Measurements from ENCODE around the gene LMF1. TPM values are rescaled to one million over a fixed set of nuclear protein-coding genes. Genes with fewer than 3 reads are reported as not detected.

Gene LMF1
- total and polyA plus RNA-seq, 4 donors = 8.8 to 75.0 (median 28.3) TPM

DNA sequence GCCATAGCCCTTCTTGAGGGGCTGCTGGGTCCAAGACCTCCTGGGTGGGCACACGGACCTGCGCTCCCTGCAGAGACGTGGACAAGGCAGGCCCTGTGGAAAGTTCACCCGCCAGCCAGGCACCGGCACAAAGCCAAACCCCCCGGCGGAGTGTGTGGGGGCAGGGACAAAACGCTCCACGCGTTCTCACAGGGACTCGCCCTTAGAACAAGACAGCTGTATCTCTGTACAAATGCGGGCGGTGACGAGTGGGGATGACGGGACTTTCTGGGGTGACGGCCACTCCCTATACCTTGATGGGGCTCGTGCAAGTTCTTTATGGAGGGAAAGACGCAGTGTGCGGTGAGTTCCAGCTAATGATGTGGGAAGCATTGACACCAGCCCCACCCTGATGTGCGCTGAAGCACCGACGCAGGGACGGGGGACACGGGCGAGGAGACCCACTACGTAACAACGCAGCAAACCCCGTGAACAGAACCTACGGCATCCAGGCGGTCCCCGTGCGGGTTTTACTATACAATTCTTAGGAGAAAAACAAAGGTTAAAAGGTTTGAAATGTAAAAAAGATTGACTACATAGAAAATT is 49.4 kb downstream of the LMF1 start:
- DNase-seq (peak in 1 of 2 donors; percentile 74), ATAC-seq (ENCODE audit: low FRiP score) (no peak)
- intact Hi-C loops (cut with DNase I) = no loop called here
- Histone ChIP-seq H3K9me3 (ENCODE audit: control insufficient read depth, low read length) (no peaks in the 10 kb centered on the region), H3K27ac (ENCODE audit: low read depth in 1 of 2, low read length in 2 of 2) (no peak overlapping the region), H3K4me1 (ENCODE audit: control insufficient read depth in 1 of 2, insufficient read depth in 2 of 2, low read length in 2 of 2) (no peaks in the 10 kb centered on the region), H3K36me3 (ENCODE audit: control insufficient read depth in 1 of 2, insufficient read depth in 2 of 2, low read length in 1 of 2) (no peaks in the 10 kb centered on the region), H3K27me3 (ENCODE audit: control insufficient read depth in 1 of 2, insufficient read depth in 2 of 2, low read length in 1 of 2) (no peaks in the 10 kb centered on the region), H3K4me3 (ENCODE audit: low read length in 2 of 2) (no peak overlapping the region)
- WGBS, 2 donors = 92 to 95% methylated on average over 32 of the region's 32 CpGs

DNA sequence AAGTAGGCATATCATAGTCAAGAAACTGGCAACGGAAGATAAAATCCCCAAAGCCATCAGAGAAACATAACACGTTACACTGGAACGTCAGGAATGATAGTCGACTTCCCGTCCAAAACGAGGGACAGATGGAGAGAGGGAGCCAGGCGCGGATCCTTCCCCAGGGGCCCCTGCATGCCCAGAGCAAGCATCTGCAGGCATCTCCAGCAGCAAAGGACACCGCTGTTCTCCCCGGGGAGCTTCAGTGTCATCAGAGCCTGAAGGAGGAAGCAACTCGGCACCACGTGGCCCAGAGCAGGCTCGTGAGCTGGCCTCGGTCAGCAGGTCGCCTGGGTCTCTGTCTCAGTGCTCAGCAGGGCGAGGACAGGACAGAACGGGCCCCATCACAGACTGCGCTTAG is 50.1 kb downstream of the LMF1 start:
- H3K27ac ChIP-seq (ENCODE audit: low read depth in 1 of 2, low read length in 2 of 2) = no peak overlapping the region
- DNase-seq = peak; percentile 51 to 75
- no peaks in the 10 kb centered on the region for H3K27me3 ChIP-seq (ENCODE audit: control insufficient read depth in 1 of 2, insufficient read depth in 2 of 2, low read length in 1 of 2)
- H3K36me3 ChIP-seq (ENCODE audit: control insufficient read depth in 1 of 2, insufficient read depth in 2 of 2, low read length in 1 of 2) = no peaks in the 10 kb centered on the region
- no peaks in the 10 kb centered on the region for H3K9me3 ChIP-seq (ENCODE audit: control insufficient read depth, low read length)
- H3K4me1 ChIP-seq (ENCODE audit: control insufficient read depth in 1 of 2, insufficient read depth in 2 of 2, low read length in 2 of 2) = no peaks in the 10 kb centered on the region
- H3K4me3 ChIP-seq (ENCODE audit: low read length in 2 of 2) = no peak overlapping the region
- ATAC-seq (ENCODE audit: low FRiP score) = no peak
- 60 to 68% methylated on average over 18 of the region's 18 CpGs for WGBS, 2 donors
- intact Hi-C loops (cut with DNase I) = no loop called here

DNA sequence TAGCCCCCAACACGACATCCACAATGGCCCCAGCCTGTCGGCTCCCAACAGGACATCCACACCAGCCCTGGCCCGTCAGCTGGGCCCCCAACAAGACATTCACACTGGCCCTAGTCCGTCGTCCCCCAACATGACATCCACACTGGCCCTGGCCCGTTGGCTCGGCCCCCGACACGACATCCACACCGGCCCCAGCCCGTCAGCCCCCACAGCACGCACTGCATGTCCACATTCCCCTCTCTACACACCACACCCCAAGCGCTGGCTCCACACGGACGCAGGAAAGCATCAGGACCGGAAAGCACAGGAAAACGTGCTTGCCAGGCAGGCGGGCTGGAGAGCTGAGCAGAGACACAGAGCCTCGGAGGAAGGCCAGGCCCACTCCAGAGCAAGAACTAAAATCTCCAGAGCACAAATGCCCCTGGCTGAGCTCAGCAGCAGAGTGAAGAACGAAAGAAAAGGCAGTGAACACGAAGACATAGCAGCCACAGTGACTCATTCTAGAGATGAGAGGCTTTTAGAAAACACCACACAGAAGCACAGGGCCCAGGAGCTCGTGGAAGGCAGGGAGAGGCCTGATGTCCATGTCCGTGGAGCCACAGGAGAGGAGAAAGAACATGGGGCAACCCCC is 50.6 kb downstream of the LMF1 start:
- Histone ChIP-seq H3K36me3 (ENCODE audit: control insufficient read depth in 1 of 2, insufficient read depth in 2 of 2, low read length in 1 of 2) (no peaks in the 10 kb centered on the region), H3K27ac (ENCODE audit: low read depth in 1 of 2, low read length in 2 of 2) (peak overlapping the region in 1 of 2 donors; percentile 7), H3K27me3 (ENCODE audit: control insufficient read depth in 1 of 2, insufficient read depth in 2 of 2, low read length in 1 of 2) (no peaks in the 10 kb centered on the region), H3K4me3 (ENCODE audit: low read length in 2 of 2) (no peak overlapping the region), H3K9me3 (ENCODE audit: control insufficient read depth, low read length) (no peaks in the 10 kb centered on the region), H3K4me1 (ENCODE audit: control insufficient read depth in 1 of 2, insufficient read depth in 2 of 2, low read length in 2 of 2) (no peaks in the 10 kb centered on the region)
- ATAC-seq (ENCODE audit: low FRiP score) = peak; percentile 51
- intact Hi-C loops (cut with DNase I) = no loop called here
- peak; percentile 63 to 81 for DNase-seq
- 67 to 69% methylated on average over 22 to 23 of the region's 23 CpGs for whole genome bisulfite sequencing, 2 donors

DNA sequence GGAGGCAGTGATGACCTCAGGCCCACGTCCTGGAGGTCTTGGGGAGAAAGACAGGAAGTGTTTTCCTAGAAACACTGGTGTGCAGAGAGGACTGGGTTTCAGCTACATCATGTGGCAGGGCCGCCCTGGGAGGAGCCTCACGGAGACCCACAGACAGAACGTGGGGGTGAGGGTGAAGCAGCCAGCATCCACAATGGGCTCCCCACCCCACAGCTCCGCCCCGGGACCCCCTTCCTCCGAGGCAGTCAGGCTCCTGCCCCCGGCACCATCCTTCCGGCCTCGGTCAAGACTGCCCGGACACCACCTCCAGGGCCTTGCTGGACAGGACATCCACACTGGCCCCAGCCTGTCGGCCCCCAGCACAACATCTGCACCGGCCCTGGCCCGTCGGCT is 51.1 kb downstream of the LMF1 start:
- ATAC-seq (ENCODE audit: low FRiP score) = no peak
- intact Hi-C loops (cut with DNase I) = no loop called here
- Histone ChIP-seq H3K36me3 (ENCODE audit: control insufficient read depth in 1 of 2, insufficient read depth in 2 of 2, low read length in 1 of 2) (no peaks in the 10 kb centered on the region), H3K27ac (ENCODE audit: low read depth in 1 of 2, low read length in 2 of 2) (no peak overlapping the region), H3K9me3 (ENCODE audit: control insufficient read depth, low read length) (no peaks in the 10 kb centered on the region), H3K27me3 (ENCODE audit: control insufficient read depth in 1 of 2, insufficient read depth in 2 of 2, low read length in 1 of 2) (no peaks in the 10 kb centered on the region), H3K4me3 (ENCODE audit: low read length in 2 of 2) (no peak overlapping the region), H3K4me1 (ENCODE audit: control insufficient read depth in 1 of 2, insufficient read depth in 2 of 2, low read length in 2 of 2) (no peaks in the 10 kb centered on the region)
- 92 to 94% methylated on average over 15 of the region's 15 CpGs for WGBS, 2 donors
- DNase-seq = no peak

DNA sequence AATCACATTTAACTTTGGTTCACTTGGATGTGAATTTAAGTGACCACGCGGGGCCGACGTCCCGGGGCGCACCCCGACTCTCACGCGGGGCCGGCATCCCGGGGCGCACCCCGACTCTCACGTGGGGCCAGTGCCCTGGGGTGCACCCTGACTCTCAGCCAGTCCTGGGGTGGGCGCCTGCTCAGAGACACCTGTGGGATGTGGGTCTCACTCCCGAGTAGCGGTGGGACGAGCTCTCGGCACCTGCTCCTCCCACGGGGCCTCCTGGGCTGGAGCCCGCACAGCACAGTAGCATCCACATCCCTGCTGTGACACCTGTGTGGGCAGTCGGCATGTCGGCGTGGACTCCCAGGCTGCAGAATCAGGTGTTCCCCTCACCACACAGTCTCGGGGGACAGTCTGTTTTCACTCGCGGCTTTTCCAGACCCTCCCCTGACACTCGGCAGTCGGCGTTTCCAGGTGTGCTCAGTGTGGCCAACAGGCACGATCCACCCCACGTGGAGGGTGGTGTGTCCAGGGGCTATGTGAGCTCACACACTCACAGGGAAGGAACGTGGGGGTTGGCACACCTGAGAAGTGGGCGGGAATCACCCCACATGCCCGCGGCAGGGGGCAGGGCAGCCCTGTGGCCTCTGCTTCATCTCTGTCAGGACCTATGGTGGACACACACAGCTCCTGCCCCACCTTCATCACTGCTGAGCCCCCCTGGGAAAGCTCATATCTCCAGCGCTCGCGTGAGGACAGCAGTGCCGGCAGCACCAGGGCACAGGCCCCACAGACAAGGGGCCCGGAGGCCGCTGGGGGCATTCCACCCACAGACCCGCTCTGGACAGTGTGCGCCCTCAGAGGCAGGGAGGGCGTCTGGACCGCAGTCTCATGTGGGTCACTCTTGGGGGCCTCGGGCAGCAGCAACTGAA is 51.8 kb downstream of the LMF1 start:
- Histone ChIP-seq H3K4me3 (ENCODE audit: low read length in 2 of 2) (no peak overlapping the region), H3K27me3 (ENCODE audit: control insufficient read depth in 1 of 2, insufficient read depth in 2 of 2, low read length in 1 of 2) (no peaks in the 10 kb centered on the region), H3K4me1 (ENCODE audit: control insufficient read depth in 1 of 2, insufficient read depth in 2 of 2, low read length in 2 of 2) (no peaks in the 10 kb centered on the region), H3K36me3 (ENCODE audit: control insufficient read depth in 1 of 2, insufficient read depth in 2 of 2, low read length in 1 of 2) (no peaks in the 10 kb centered on the region), H3K9me3 (ENCODE audit: control insufficient read depth, low read length) (no peaks in the 10 kb centered on the region), H3K27ac (ENCODE audit: low read depth in 1 of 2, low read length in 2 of 2) (no peak overlapping the region)
- 95% methylated on average over 46 to 47 of the region's 47 CpGs for WGBS, 2 donors
- peak; percentile 36 to 74 for DNase-seq
- intact Hi-C loops (cut with DNase I) = no loop called here
- ATAC-seq (ENCODE audit: low FRiP score) = no peak

DNA sequence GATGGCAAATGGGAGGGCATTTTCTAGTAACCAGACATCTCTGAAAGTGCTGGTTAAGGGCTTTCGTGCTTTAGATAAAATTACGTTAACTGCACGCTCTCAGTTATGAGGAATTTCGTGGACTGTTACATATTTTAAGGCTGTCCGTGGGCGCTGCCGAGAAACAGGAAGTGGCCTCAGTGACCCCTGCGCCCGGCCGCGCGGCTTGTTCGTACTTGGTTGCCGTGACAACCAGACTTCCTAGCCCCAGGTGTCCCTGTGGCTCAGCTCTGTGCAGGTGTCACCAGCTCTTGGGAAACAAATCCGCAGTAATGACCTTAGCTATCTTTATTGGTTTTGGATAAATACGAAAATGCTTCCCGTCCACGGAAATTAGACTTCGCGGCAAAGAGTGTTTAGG is 52.7 kb downstream of the LMF1 start:
- no peak for ATAC-seq (ENCODE audit: low FRiP score)
- Histone ChIP-seq H3K9me3 (ENCODE audit: control insufficient read depth, low read length) (no peaks in the 10 kb centered on the region), H3K4me3 (ENCODE audit: low read length in 2 of 2) (no peak overlapping the region), H3K27ac (ENCODE audit: low read depth in 1 of 2, low read length in 2 of 2) (no peak overlapping the region), H3K36me3 (ENCODE audit: control insufficient read depth in 1 of 2, insufficient read depth in 2 of 2, low read length in 1 of 2) (no peaks in the 10 kb centered on the region), H3K27me3 (ENCODE audit: control insufficient read depth in 1 of 2, insufficient read depth in 2 of 2, low read length in 1 of 2) (no peaks in the 10 kb centered on the region), H3K4me1 (ENCODE audit: control insufficient read depth in 1 of 2, insufficient read depth in 2 of 2, low read length in 2 of 2) (no peaks in the 10 kb centered on the region)
- WGBS, 2 donors = 65 to 78% methylated on average over 20 of the region's 20 CpGs
- intact Hi-C loops (cut with DNase I) = no loop called here
- peak in 1 of 2 donors; percentile 47 for DNase-seq

DNA sequence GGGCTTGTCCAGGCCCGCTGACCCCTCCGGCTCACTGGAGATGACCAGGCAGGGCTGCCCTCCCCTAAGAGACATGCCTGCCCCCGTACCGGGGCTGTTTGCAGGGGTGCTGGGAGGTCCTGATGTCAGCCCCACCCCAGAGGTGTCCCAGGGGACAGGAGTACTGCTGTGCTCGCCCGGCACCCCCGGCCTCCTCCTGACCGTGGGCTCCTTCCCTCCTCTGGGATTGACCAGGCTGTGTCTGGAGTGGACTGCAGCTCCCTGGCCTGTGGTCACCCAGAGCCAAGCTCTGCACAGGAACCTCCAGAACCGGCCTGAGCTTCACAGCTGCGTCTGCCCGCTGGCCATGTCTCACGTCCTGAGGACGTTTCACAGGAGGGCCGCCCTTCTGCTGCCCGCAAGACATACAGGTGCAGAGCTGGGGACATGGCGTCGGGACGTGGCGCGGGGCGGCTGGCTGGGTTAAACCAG is 53.2 kb downstream of the LMF1 start:
- no peaks in the 10 kb centered on the region for H3K4me1 ChIP-seq (ENCODE audit: control insufficient read depth in 1 of 2, insufficient read depth in 2 of 2, low read length in 2 of 2)
- H3K27ac ChIP-seq (ENCODE audit: low read depth in 1 of 2, low read length in 2 of 2) = no peak overlapping the region
- 93 to 95% methylated on average over 21 of the region's 21 CpGs for WGBS, 2 donors

DNA sequence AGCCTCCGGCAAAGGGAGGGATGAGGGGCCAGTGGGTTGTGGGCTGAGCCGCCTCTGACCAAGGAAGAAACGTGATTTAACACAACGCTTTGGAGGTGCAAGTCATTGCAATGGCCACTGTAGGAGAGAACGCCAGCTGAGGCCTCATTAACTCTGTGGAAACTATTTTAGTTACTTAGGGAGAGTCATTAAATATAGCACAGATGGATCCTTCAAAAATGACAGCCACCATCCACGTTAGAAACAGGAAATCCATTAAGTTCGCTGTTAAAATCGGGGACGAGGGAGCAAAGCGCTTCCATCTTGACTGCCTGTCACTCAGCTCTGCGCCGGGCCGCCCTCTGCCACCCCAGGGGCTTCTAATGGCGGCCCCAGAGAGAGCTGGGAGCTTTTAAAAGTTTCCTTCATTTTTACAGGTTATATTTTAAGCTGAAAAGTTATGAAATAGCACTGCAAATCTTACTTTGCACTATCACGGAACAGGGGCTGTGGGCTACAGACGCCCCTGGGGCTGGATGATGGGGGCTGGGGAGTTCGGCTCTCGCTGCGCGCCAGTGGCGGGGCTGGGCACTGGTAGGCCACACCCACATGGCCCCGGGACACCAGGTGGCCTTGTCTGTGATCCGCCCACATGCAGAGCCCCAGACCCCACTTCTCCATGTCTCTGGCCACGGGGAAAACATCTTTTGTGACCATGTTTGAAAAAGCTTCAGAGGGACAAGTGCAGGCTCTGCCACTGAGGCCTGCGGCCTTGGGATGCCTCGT is 54.6 kb downstream of the LMF1 start:
- no peaks in the 10 kb centered on the region for H3K27me3 ChIP-seq (ENCODE audit: control insufficient read depth in 1 of 2, insufficient read depth in 2 of 2, low read length in 1 of 2)
- H3K36me3 ChIP-seq (ENCODE audit: control insufficient read depth in 1 of 2, insufficient read depth in 2 of 2, low read length in 1 of 2) = no peaks in the 10 kb centered on the region
- no peaks in the 10 kb centered on the region for H3K9me3 ChIP-seq (ENCODE audit: control insufficient read depth, low read length)
- no peak for DNase-seq
- H3K4me3 ChIP-seq (ENCODE audit: low read length in 2 of 2) = no peak overlapping the region
- no peak for ATAC-seq (ENCODE audit: low FRiP score)
- no peaks in the 10 kb centered on the region for H3K4me1 ChIP-seq (ENCODE audit: control insufficient read depth in 1 of 2, insufficient read depth in 2 of 2, low read length in 2 of 2)
- no peak overlapping the region for H3K27ac ChIP-seq (ENCODE audit: low read depth in 1 of 2, low read length in 2 of 2)
- 91 to 92% methylated on average over 26 of the region's 26 CpGs for WGBS, 2 donors
- intact Hi-C loops (cut with DNase I) = no loop called here

More for the DNA sequence above, 53.2 kb downstream of the LMF1 start:
- H3K36me3 ChIP-seq (ENCODE audit: control insufficient read depth in 1 of 2, insufficient read depth in 2 of 2, low read length in 1 of 2) = no peaks in the 10 kb centered on the region
- no peak overlapping the region for H3K4me3 ChIP-seq (ENCODE audit: low read length in 2 of 2)
- peak in 1 of 2 donors; percentile 73 for DNase-seq
- no peak for ATAC-seq (ENCODE audit: low FRiP score)
- H3K27me3 ChIP-seq (ENCODE audit: control insufficient read depth in 1 of 2, insufficient read depth in 2 of 2, low read length in 1 of 2) = no peaks in the 10 kb centered on the region
- no peaks in the 10 kb centered on the region for H3K9me3 ChIP-seq (ENCODE audit: control insufficient read depth, low read length)
- intact Hi-C loops (cut with DNase I) = no loop called here

Measured in aorta (tissue), 5 donors.